HCT116 (cell line): ENCODE measurements around the gene LDB2. TPM values are rescaled to one million over a fixed set of nuclear protein-coding genes. Genes with fewer than 3 reads are reported as not detected.

ENCODE experiments used
- ATAC-seq: fragments of 200-7000 bp; cut with Tn5 transposase; 2 replicates; pipeline ENCODE4 v1.9.1; 2020; ENCODE audit warnings: mild to moderate bottlenecking, moderate library complexity
- BruUV-seq: library from RNA; stranded (reverse); fragments of 400-500 nt; replicated peaks from 2 replicates; lab custom pipeline; 2021; lab: Mats Ljungman, UMichigan
- CTCF ChIA-PET: fragments of 300-600 bp; sonication (Branson Sonifier 250); formaldehyde crosslinking; loops from one replicate; lab custom pipeline; 2021; ENCODE audit warnings: antibody characterized with exemption; lab: Charles Lee
- POLR2A ChIA-PET: fragments of 300-600, 350-600 bp; sonication (Branson Sonifier 250); formaldehyde crosslinking; loops from one replicate; lab custom pipeline; 2021; ENCODE audit warnings: antibody characterized with exemption; lab: Charles Lee
- RAD21 ChIA-PET, 2 experiments: fragments of 300-600 bp; sonication (Branson Sonifier 250); formaldehyde crosslinking; loops; one replicate each; lab custom pipeline; 2023; ENCODE audit warnings: low total read pairs in 2 of 2; ENCODE audit not compliant: uncharacterized antibody in 2 of 2, unreplicated experiment in 2 of 2, low non-redundant PET in 1 of 2; lab: Charles Lee
- DNase-seq: peaks from one replicate; pipeline ENCODE4 v3.0.0-alpha.2; 2010; ENCODE audit warnings: low read depth, low spot score
- H2AFZ ChIP-seq: fragments of 200-600 bp; shearing (Covaris generic), sonication (generic); 2 replicates; pipeline ENCODE4 v1.6.1; 2017; ENCODE audit warnings: low read depth, mixed run types, mixed read lengths, antibody characterized with exemption, low read length; ENCODE audit not compliant: poor library complexity, severe bottlenecking
- H3K27ac ChIP-seq: 2 replicates; pipeline ENCODE4 v1.5.1; 2012; ENCODE audit warnings: low read depth, low read length
- H3K27me3 ChIP-seq: fragments of 200-600 bp; sonication (generic); 2 replicates; pipeline ENCODE4 v1.6.1; 2016; ENCODE audit warnings: mixed run types, low read length, mixed read lengths; ENCODE audit not compliant: insufficient read depth
- H3K36me3 ChIP-seq, 2 experiments: fragments of 200-500 bp in 1 of 2; fragments of 200-600 bp in 1 of 2; sonication (Bioruptor generic) in 1 of 2; sonication (generic) in 1 of 2; 2 replicates each; pipeline versions ENCODE4 v1.5.1 to v1.6.1; 2014 to 2016; ENCODE audit warnings: low read length in 2 of 2, inconsistent platforms in 1 of 2, mixed read lengths in 1 of 2, mixed run types in 1 of 2; ENCODE audit not compliant: insufficient read depth in 2 of 2, control insufficient read depth in 1 of 2
- H3K4me1 ChIP-seq, 2 experiments: fragments of 200-600 bp in 1 of 2; sonication (generic) in 1 of 2; 2 replicates each; pipeline versions ENCODE4 v1.5.1 to v1.6.1; 2012 to 2017; ENCODE audit warnings: low read length in 2 of 2, inconsistent platforms in 1 of 2, mild to moderate bottlenecking in 1 of 2, mixed read lengths in 1 of 2, mixed run types in 1 of 2, moderate library complexity in 1 of 2; ENCODE audit not compliant: insufficient read depth in 2 of 2, control insufficient read depth in 1 of 2
- H3K4me2 ChIP-seq: fragments of 200-600 bp; sonication (generic); 2 replicates; pipeline ENCODE4 v1.6.1; 2017; ENCODE audit warnings: mixed run types, low read length, mixed read lengths
- H3K4me3 ChIP-seq, 2 experiments: fragments of 200-600 bp in 1 of 2; sonication (generic) in 1 of 2; replicated peaks in 1 of 2; 2 replicates each; pipeline ENCODE4 v1.5.1; 2011 to 2016; ENCODE audit warnings: low read length in 2 of 2, control low read depth in 1 of 2, low read depth in 1 of 2, mild to moderate bottlenecking in 1 of 2, mixed read lengths in 1 of 2, mixed run types in 1 of 2
- H3K79me2 ChIP-seq: fragments of 200-600 bp; sonication (generic); 2 replicates; pipeline ENCODE4 v1.6.1; 2017; ENCODE audit warnings: mild to moderate bottlenecking, mixed run types, low read length, moderate library complexity, mixed read lengths; ENCODE audit not compliant: insufficient read depth
- H3K9ac ChIP-seq: fragments of 200-600 bp; sonication (generic); 2 replicates; pipeline ENCODE4 v1.6.1; 2016; ENCODE audit warnings: low read length, mixed read lengths
- H3K9me2 ChIP-seq: fragments of 200-600 bp; sonication (generic), shearing (Covaris generic); 2 replicates; pipeline ENCODE4 v1.6.1; 2017; ENCODE audit warnings: mixed run types, mild to moderate bottlenecking, moderate library complexity; ENCODE audit not compliant: insufficient read depth
- H3K9me3 ChIP-seq, 2 experiments: fragments of 200-500 bp in 1 of 2; fragments of 200-600 bp in 1 of 2; sonication (Bioruptor generic) in 1 of 2; sonication (generic) in 1 of 2; 2 replicates each; pipeline ENCODE4 v1.6.1; 2014 to 2017; ENCODE audit warnings: low read length in 2 of 2, mixed read lengths in 2 of 2, inconsistent platforms in 1 of 2, low read depth in 1 of 2, mild to moderate bottlenecking in 1 of 2, mixed run types in 1 of 2, moderate library complexity in 1 of 2; ENCODE audit not compliant: control insufficient read depth in 1 of 2, insufficient read depth in 1 of 2
- H4K20me1 ChIP-seq: fragments of 200-600 bp; sonication (generic), shearing (Covaris generic); 2 replicates; pipeline ENCODE4 v1.6.1; 2017; ENCODE audit warnings: mixed run types, mild to moderate bottlenecking, moderate library complexity; ENCODE audit not compliant: insufficient read depth
- CTCF ChIP-seq, 3 experiments: fragments of 200-600 bp in 1 of 3; sonication (generic) in 1 of 3; IDR thresholded peaks in 2 of 3; conservative IDR thresholded peaks in 1 of 3; 2 replicates each; pipeline ENCODE4 v1.5.1; 2012 to 2017; ENCODE audit warnings: low read depth in 2 of 3, low read length in 2 of 3, antibody characterized with exemption in 1 of 3, borderline replicate concordance in 1 of 3, control low read depth in 1 of 3, mild to moderate bottlenecking in 1 of 3, mixed read lengths in 1 of 3, mixed run types in 1 of 3, moderate library complexity in 1 of 3; ENCODE audit not compliant: insufficient read depth in 1 of 3
- RAD21 ChIP-seq: IDR thresholded peaks from 2 replicates; pipeline ENCODE4 v1.6.1; 2012; ENCODE audit warnings: low read depth, mild to moderate bottlenecking
- REST ChIP-seq: IDR thresholded peaks from 2 replicates; pipeline ENCODE4 v1.6.1; 2012; ENCODE audit warnings: low read depth
- SRF ChIP-seq: IDR thresholded peaks from 2 replicates; pipeline ENCODE4 v1.6.1; 2012; ENCODE audit warnings: low read depth
- intact Hi-C: fragments of 100-400 bp; cut with micrococcal nuclease; formaldehyde crosslinking; loops from 2 replicates; pipeline ENCODE4 v1.10.0; 2022
- total RNA-seq: library from RNA; stranded (reverse); gene quantifications from one replicate; pipeline ENCODE4 v1.2.1, GENCODE V29; 2021; ENCODE audit not compliant: unreplicated experiment

The LDB2 gene
- total RNA-seq, 1 experiment from 2014 or later, result 0.12 TPM

- ChIA-PET RAD21 (interaction anchor here in 1 of 2 experiments (0.6 kb wide), 1 partner anchor 826 kb away, joined by 3 read pairs; no protein-coding TSS in a partner anchor), CTCF (interaction anchor here (1.0 to 1.5 kb wide), 3 partner anchors 14 to 804 kb away, joined by 3 read pairs; no protein-coding TSS in a partner anchor), POLR2A (no interaction called here)
- H3K9ac ChIP-seq, result no peak overlapping the region
- ATAC-seq, result 0 out of 2 replicates have a peak, but pooled peaks have one; percentile 62
- no peak overlapping the region for H2AFZ ChIP-seq
- no peak for DNase-seq
- H3K4me3 ChIP-seq, result no peak overlapping the region
- no peaks in the 10 kb centered on the region for H3K4me1 ChIP-seq
- no peak overlapping the region for H3K4me2 ChIP-seq
- peaks cover 3% of the 10 kb centered on the region; the same call in 1 of the 2 replicates for H3K27me3 ChIP-seq
- no peaks in the 10 kb centered on the region for H3K79me2 ChIP-seq
- intact Hi-C loops, result loop anchor here (2.0 to 10.0 kb wide), 2 partner anchors 682 to 822 kb away; no protein-coding TSS in a partner anchor
- no peaks in the 10 kb centered on the region for H3K36me3 ChIP-seq
- BruUV-seq, result no TSS peak
- no peak overlapping the region for H3K27ac ChIP-seq
- H4K20me1 ChIP-seq, result no peaks in the 10 kb centered on the region
- no peaks in the 10 kb centered on the region for H3K9me2 ChIP-seq
- no peaks in the 10 kb centered on the region for H3K9me3 ChIP-seq
- TF ChIP-seq RAD21 (peak; percentile 11; the same call in 1 of the 2 replicates), REST (no peak), CTCF (IDR thresholded peaks at IDR 0.05 in 2 of 3, conservative IDR thresholded peaks at IDR 0.05 in 1 of 3; ENCODE audit: borderline replicate concordance in 1 of 3, insufficient read depth in 1 of 3, low read depth in 2 of 3, low read length in 2 of 3) (no peak), SRF (no peak)
Observed at GRCh38 chr4:16642897-16643296, 255.5 kb downstream of the LDB2 start.
